Measurements from ENCODE around the gene HACL1. TPM values are rescaled to one million over a fixed set of nuclear protein-coding genes. Genes with fewer than 3 reads are reported as not detected.

The HACL1 gene
- total and polyA plus RNA-seq, 2 donors (not counting 1 experiment from before 2014, with no cell fraction given): 20.8 to 38.7 TPM

DNA sequence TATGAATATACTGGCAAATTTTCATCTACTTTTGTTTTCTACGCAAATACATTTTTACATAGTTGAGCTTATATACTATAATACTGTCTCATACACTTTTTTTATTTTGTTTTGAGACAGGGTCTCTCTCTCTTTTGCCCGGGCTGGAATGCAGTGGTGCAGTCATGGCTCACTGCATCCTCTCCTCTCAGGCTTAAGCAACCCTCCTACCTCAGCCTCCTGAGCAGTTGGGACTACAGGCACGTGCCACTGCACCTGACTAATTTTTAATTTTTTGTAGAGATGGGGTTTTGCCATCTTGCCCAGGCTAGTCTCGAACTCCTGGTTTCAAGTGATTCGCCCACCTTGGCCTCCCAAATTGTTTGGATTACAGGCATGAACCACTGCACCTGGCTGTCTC is 25.9 kb downstream of the HACL1 start:
- CTCF ChIA-PET: no interaction called here
- Histone ChIP-seq H3K4me2 (replicated peaks; ENCODE audit: low read depth, low read length, poor library complexity, severe bottlenecking) (no peak overlapping the region), H3K9ac (ENCODE audit: low read length) (no peak overlapping the region), H3K4me3 (ENCODE audit: control extremely low read depth in 1 of 5, extremely low read depth in 1 of 5, insufficient read depth in 1 of 5, low read depth in 2 of 5, low read length in 4 of 5) (no peak overlapping the region), H4K20me1 (ENCODE audit: control insufficient read depth, insufficient read depth, low read length, poor library complexity, severe bottlenecking) (no peaks in the 10 kb centered on the region), H3K9me3 (ENCODE audit: control extremely low read depth in 1 of 3, control insufficient read depth in 2 of 3, insufficient read depth in 1 of 3, low read length in 2 of 3) (no peaks in the 10 kb centered on the region), H2AFZ (ENCODE audit: insufficient read depth, low read depth, low read length, poor library complexity, severe bottlenecking) (no peak overlapping the region), H3K27me3 (replicated peaks in 1 of 4; ENCODE audit: control extremely low read depth in 1 of 4, control insufficient read depth in 3 of 4, insufficient read depth in 4 of 4, low read length in 3 of 4) (no peaks in the 10 kb centered on the region), H3K36me3 (replicated peaks in 1 of 2; ENCODE audit: control extremely low read depth in 1 of 2, control insufficient read depth in 1 of 2, extremely low read depth in 1 of 2, insufficient read depth in 2 of 2, low read length in 1 of 2) (peaks cover 12 to 46% of the 10 kb centered on the region in 2 experiments), H3K27ac (ENCODE audit: low read length in 2 of 2) (no peak overlapping the region), H3K4me1 (ENCODE audit: control insufficient read depth in 2 of 2, insufficient read depth in 2 of 2, low read length in 2 of 2) (peaks cover 0 to 5% of the 10 kb centered on the region in 2 donors), H3K79me2 (ENCODE audit: control insufficient read depth, insufficient read depth, low read length) (no peaks in the 10 kb centered on the region)
- H3K4me1 Mint-ChIP-seq: peaks cover 9% of the 10 kb centered on the region
- no peak for DNase-seq
- intact Hi-C loops (cut with micrococcal nuclease): no loop called here
- no peak for ATAC-seq (ENCODE audit: low read depth)
- H3K27ac Mint-ChIP-seq: no peak overlapping the region
- H3K27me3 Mint-ChIP-seq: no peaks in the 10 kb centered on the region
- no peak overlapping the region for H3K4me3 Mint-ChIP-seq
- POLR2A ChIA-PET: no interaction called here
- TF ChIP-seq EZH2 (IDR thresholded peaks at IDR 0.05; ENCODE audit: borderline replicate concordance, insufficient read depth, low read depth, low read length, poor library complexity, severe bottlenecking): no peak
- TF ChIP-seq, protein P1, sequence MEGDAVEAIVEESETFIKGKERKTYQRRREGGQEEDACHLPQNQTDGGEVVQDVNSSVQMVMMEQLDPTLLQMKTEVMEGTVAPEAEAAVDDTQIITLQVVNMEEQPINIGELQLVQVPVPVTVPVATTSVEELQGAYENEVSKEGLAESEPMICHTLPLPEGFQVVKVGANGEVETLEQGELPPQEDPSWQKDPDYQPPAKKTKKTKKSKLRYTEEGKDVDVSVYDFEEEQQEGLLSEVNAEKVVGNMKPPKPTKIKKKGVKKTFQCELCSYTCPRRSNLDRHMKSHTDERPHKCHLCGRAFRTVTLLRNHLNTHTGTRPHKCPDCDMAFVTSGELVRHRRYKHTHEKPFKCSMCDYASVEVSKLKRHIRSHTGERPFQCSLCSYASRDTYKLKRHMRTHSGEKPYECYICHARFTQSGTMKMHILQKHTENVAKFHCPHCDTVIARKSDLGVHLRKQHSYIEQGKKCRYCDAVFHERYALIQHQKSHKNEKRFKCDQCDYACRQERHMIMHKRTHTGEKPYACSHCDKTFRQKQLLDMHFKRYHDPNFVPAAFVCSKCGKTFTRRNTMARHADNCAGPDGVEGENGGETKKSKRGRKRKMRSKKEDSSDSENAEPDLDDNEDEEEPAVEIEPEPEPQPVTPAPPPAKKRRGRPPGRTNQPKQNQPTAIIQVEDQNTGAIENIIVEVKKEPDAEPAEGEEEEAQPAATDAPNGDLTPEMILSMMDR (IDR thresholded peaks at IDR 0.05): no peak
- H3K9me3 Mint-ChIP-seq (ENCODE audit: insufficient read depth): no peaks in the 10 kb centered on the region
- WGBS (ENCODE audit: insufficient coverage): 100% methylated on average over 1 of the region's 5 CpGs

GRCh38 chr3:15572138-15572537 is 29.2 kb downstream of the HACL1 start:
- peaks cover 8% of the 10 kb centered on the region for H3K4me1 Mint-ChIP-seq
- no peaks in the 10 kb centered on the region for H3K27me3 Mint-ChIP-seq
- Histone ChIP-seq H3K9me3 (ENCODE audit: control extremely low read depth in 1 of 3, control insufficient read depth in 2 of 3, insufficient read depth in 1 of 3, low read length in 2 of 3) (no peaks in the 10 kb centered on the region), H3K36me3 (replicated peaks in 1 of 2; ENCODE audit: control extremely low read depth in 1 of 2, control insufficient read depth in 1 of 2, extremely low read depth in 1 of 2, insufficient read depth in 2 of 2, low read length in 1 of 2) (peaks cover 7 to 50% of the 10 kb centered on the region in 2 experiments), H3K27me3 (replicated peaks in 1 of 4; ENCODE audit: control extremely low read depth in 1 of 4, control insufficient read depth in 3 of 4, insufficient read depth in 4 of 4, low read length in 3 of 4) (no peaks in the 10 kb centered on the region), H3K27ac (ENCODE audit: low read length in 2 of 2) (no peak overlapping the region), H3K4me3 (ENCODE audit: control extremely low read depth in 1 of 5, extremely low read depth in 1 of 5, insufficient read depth in 1 of 5, low read depth in 2 of 5, low read length in 4 of 5) (no peak overlapping the region), H3K79me2 (ENCODE audit: control insufficient read depth, insufficient read depth, low read length) (no peaks in the 10 kb centered on the region), H3K9ac (ENCODE audit: low read length) (no peak overlapping the region), H3K4me1 (ENCODE audit: control insufficient read depth in 2 of 2, insufficient read depth in 2 of 2, low read length in 2 of 2) (peaks cover 0 to 5% of the 10 kb centered on the region in 2 donors), H4K20me1 (ENCODE audit: control insufficient read depth, insufficient read depth, low read length, poor library complexity, severe bottlenecking) (no peaks in the 10 kb centered on the region), H2AFZ (ENCODE audit: insufficient read depth, low read depth, low read length, poor library complexity, severe bottlenecking) (no peak overlapping the region), H3K4me2 (replicated peaks; ENCODE audit: low read depth, low read length, poor library complexity, severe bottlenecking) (no peak overlapping the region)
- CTCF ChIA-PET: interaction anchor here (0.9 to 1.0 kb wide), 2 partner anchors 14 to 15 kb away, joined by 3 read pairs; no protein-coding TSS in a partner anchor
- WGBS (ENCODE audit: insufficient coverage): no CpG with 5 or more reads among the region's 4 CpGs
- no peaks in the 10 kb centered on the region for H3K9me3 Mint-ChIP-seq (ENCODE audit: insufficient read depth)
- POLR2A ChIA-PET: no interaction called here
- intact Hi-C loops (cut with micrococcal nuclease): no loop called here
- no peak overlapping the region for H3K4me3 Mint-ChIP-seq
- no peak for DNase-seq
- TF ChIP-seq, protein P1 (IDR thresholded peaks at IDR 0.05): no peak
- no peak for TF ChIP-seq EZH2 (IDR thresholded peaks at IDR 0.05; ENCODE audit: borderline replicate concordance, insufficient read depth, low read depth, low read length, poor library complexity, severe bottlenecking)
- no peak for ATAC-seq (ENCODE audit: low read depth)
- no peak overlapping the region for H3K27ac Mint-ChIP-seq

All from B cell (primary cell).